ENCODE results near the gene DCLRE1B. TPM values are rescaled to one million over a fixed set of nuclear protein-coding genes. Genes with fewer than 3 reads are reported as not detected.

The DCLRE1B gene
- 5.0 TPM for total RNA-seq
- polyA plus RNA-seq: 5.1 TPM

GRCh38 chr1:113904674-113905434 is at the start of gene DCLRE1B, which contains the start of gene AP4B1:
Gene DCLRE1B (plus strand): TSS chr1:113905326. CDS start chr1:113905587, 261 bp downstream.
Gene AP4B1 (minus strand): TSS chr1:113904799. CDS start chr1:113904717, 82 bp downstream.
- no peaks in the 10 kb centered on the region for H3K4me1 ChIP-seq (ENCODE audit: insufficient read depth)
- DNase-seq (ENCODE audit: extremely low spot score): peak; percentile 98
- H3K27ac ChIP-seq (ENCODE audit: low read depth): peak within 1 kb of the TSS; percentile 74
- under 1% methylated on average over 67 of the region's 67 CpGs for WGBS
- H3K36me3 ChIP-seq (ENCODE audit: insufficient read depth): no peaks in the 10 kb centered on the region
- peak within 1 kb of the TSS; percentile 66 for H3K4me3 ChIP-seq (ENCODE audit: low read depth, low read length)

GRCh38 chr1:113855630-113856400 is 49.3 kb upstream of the DCLRE1B start:
- Histone ChIP-seq H3K36me3 (ENCODE audit: insufficient read depth) (no peaks in the 10 kb centered on the region), H3K4me3 (ENCODE audit: low read depth, low read length) (no peak overlapping the region), H3K4me1 (ENCODE audit: insufficient read depth) (no peaks in the 10 kb centered on the region), H3K27ac (ENCODE audit: low read depth) (no peak overlapping the region)
- WGBS: 93% methylated on average over 4 of the region's 4 CpGs
- DNase-seq (ENCODE audit: extremely low spot score): no peak

GRCh38 chr1:113856401-113856790 is 48.7 kb upstream of the DCLRE1B start:
- H3K36me3 ChIP-seq (ENCODE audit: insufficient read depth): no peaks in the 10 kb centered on the region

GRCh38 chr1:113857776-113858175 is 47.4 kb upstream of the DCLRE1B start:
- Histone ChIP-seq H3K36me3 (ENCODE audit: insufficient read depth) (no peaks in the 10 kb centered on the region), H3K27ac (ENCODE audit: low read depth) (no peak overlapping the region), H3K4me1 (ENCODE audit: insufficient read depth) (no peaks in the 10 kb centered on the region), H3K4me3 (ENCODE audit: low read depth, low read length) (no peak overlapping the region)
- DNase-seq (ENCODE audit: extremely low spot score): no peak
- WGBS: 77% methylated on average over 3 of the region's 3 CpGs

More at GRCh38 chr1:113856401-113856790, 48.7 kb upstream of the DCLRE1B start:
- Histone ChIP-seq H3K4me3 (ENCODE audit: low read depth, low read length) (no peak overlapping the region), H3K4me1 (ENCODE audit: insufficient read depth) (no peaks in the 10 kb centered on the region), H3K27ac (ENCODE audit: low read depth) (no peak overlapping the region)
- WGBS: 87% methylated on average over 2 of the region's 2 CpGs
- DNase-seq (ENCODE audit: extremely low spot score): no peak

- Histone ChIP-seq H3K4me3 (ENCODE audit: low read depth, low read length) (no peak overlapping the region), H3K36me3 (ENCODE audit: insufficient read depth) (no peaks in the 10 kb centered on the region), H3K4me1 (ENCODE audit: insufficient read depth) (no peaks in the 10 kb centered on the region), H3K27ac (ENCODE audit: low read depth) (no peak overlapping the region)
- no peak for DNase-seq (ENCODE audit: extremely low spot score)
- WGBS: 82% methylated on average over 3 of the region's 3 CpGs
These were observed 46.7 kb upstream of the DCLRE1B start for GRCh38 chr1:113858418-113858817.

GRCh38 chr1:113858982-113859381 is 46.1 kb upstream of the DCLRE1B start:
- Histone ChIP-seq H3K36me3 (ENCODE audit: insufficient read depth) (no peaks in the 10 kb centered on the region), H3K27ac (ENCODE audit: low read depth) (no peak overlapping the region), H3K4me1 (ENCODE audit: insufficient read depth) (no peaks in the 10 kb centered on the region), H3K4me3 (ENCODE audit: low read depth, low read length) (no peak overlapping the region)
- DNase-seq (ENCODE audit: extremely low spot score): no peak
- 84% methylated on average over 1 of the region's 1 CpG for WGBS

GRCh38 chr1:113859478-113860175 is 45.5 kb upstream of the DCLRE1B start:
- no peaks in the 10 kb centered on the region for H3K4me1 ChIP-seq (ENCODE audit: insufficient read depth)
- H3K36me3 ChIP-seq (ENCODE audit: insufficient read depth): no peaks in the 10 kb centered on the region
- DNase-seq (ENCODE audit: extremely low spot score): no peak
- no peak overlapping the region for H3K4me3 ChIP-seq (ENCODE audit: low read depth, low read length)
- WGBS: 72% methylated on average over 3 of the region's 3 CpGs
- no peak overlapping the region for H3K27ac ChIP-seq (ENCODE audit: low read depth)

GRCh38 chr1:113860891-113861290 is 44.2 kb upstream of the DCLRE1B start:
- Histone ChIP-seq H3K36me3 (ENCODE audit: insufficient read depth) (no peaks in the 10 kb centered on the region), H3K27ac (ENCODE audit: low read depth) (no peak overlapping the region)
- WGBS: 51% methylated on average over 3 of the region's 3 CpGs

GRCh38 chr1:113861641-113862040 is 43.5 kb upstream of the DCLRE1B start:
- H3K4me3 ChIP-seq (ENCODE audit: low read depth, low read length): no peak overlapping the region
- H3K27ac ChIP-seq (ENCODE audit: low read depth): no peak overlapping the region
- 89% methylated on average over 5 of the region's 5 CpGs for WGBS
- no peaks in the 10 kb centered on the region for H3K36me3 ChIP-seq (ENCODE audit: insufficient read depth)
- no peaks in the 10 kb centered on the region for H3K4me1 ChIP-seq (ENCODE audit: insufficient read depth)
- no peak for DNase-seq (ENCODE audit: extremely low spot score)

More at GRCh38 chr1:113860891-113861290, 44.2 kb upstream of the DCLRE1B start:
- Histone ChIP-seq H3K4me3 (ENCODE audit: low read depth, low read length) (no peak overlapping the region), H3K4me1 (ENCODE audit: insufficient read depth) (no peaks in the 10 kb centered on the region)
- no peak for DNase-seq (ENCODE audit: extremely low spot score)

GRCh38 chr1:113868387-113869083 is 36.6 kb upstream of the DCLRE1B start:
- no peak overlapping the region for H3K4me3 ChIP-seq (ENCODE audit: low read depth, low read length)
- H3K4me1 ChIP-seq (ENCODE audit: insufficient read depth): no peaks in the 10 kb centered on the region
- H3K36me3 ChIP-seq (ENCODE audit: insufficient read depth): peaks cover 1% of the 10 kb centered on the region
- H3K27ac ChIP-seq (ENCODE audit: low read depth): no peak overlapping the region
- 90% methylated on average over 4 of the region's 4 CpGs for WGBS
- DNase-seq (ENCODE audit: extremely low spot score): no peak

GRCh38 chr1:113870778-113871177 is 34.3 kb upstream of the DCLRE1B start:
- DNase-seq (ENCODE audit: extremely low spot score): no peak
- Histone ChIP-seq H3K27ac (ENCODE audit: low read depth) (no peak overlapping the region), H3K4me3 (ENCODE audit: low read depth, low read length) (peak overlapping the region; percentile 18), H3K36me3 (ENCODE audit: insufficient read depth) (peaks cover 1% of the 10 kb centered on the region), H3K4me1 (ENCODE audit: insufficient read depth) (no peaks in the 10 kb centered on the region)
- WGBS: 89% methylated on average over 3 of the region's 3 CpGs

- H3K4me3 ChIP-seq (ENCODE audit: low read depth, low read length): peak within 1 kb of the TSS; percentile 18
These were observed 33.5 kb upstream of the DCLRE1B start, which contains the start of gene PTPN22 for GRCh38 chr1:113871597-113872113. Gene PTPN22 (minus strand): TSS chr1:113871712.

More at GRCh38 chr1:113871597-113872113, 33.5 kb upstream of the DCLRE1B start, which contains the start of gene PTPN22:
- Histone ChIP-seq H3K27ac (ENCODE audit: low read depth) (no peak within 1 kb of the TSS), H3K4me1 (ENCODE audit: insufficient read depth) (no peaks in the 10 kb centered on the region), H3K36me3 (ENCODE audit: insufficient read depth) (peaks cover 1% of the 10 kb centered on the region)
- 70% methylated on average over 4 of the region's 4 CpGs for WGBS
- no peak for DNase-seq (ENCODE audit: extremely low spot score)

Measured in urinary bladder (tissue), 4 donors.